GM10248 (cell line): ENCODE data around the gene C1QA.

Experiments
- CTCF ChIA-PET: fragments of 300-600 bp; sonication (Branson Sonifier 250); formaldehyde crosslinking; extraction: SDS; loops from one replicate; lab custom pipeline; 2021; ENCODE audit warnings: antibody characterized with exemption; lab: Yijun Ruan, JAX
- POLR2A ChIA-PET: fragments of 350-650 bp; sonication (Branson Sonifier 250); formaldehyde crosslinking; extraction: SDS; loops from one replicate; lab custom pipeline; 2020; ENCODE audit warnings: antibody characterized with exemption; lab: Yijun Ruan, JAX
- DNase-seq: peaks from one replicate; pipeline ENCODE4 v3.0.0; 2012; ENCODE audit errors: extremely low spot score
- TF ChIP-seq, protein P1 (sequence below): IDR thresholded peaks from 2 replicates; pipeline ENCODE4 v1.5.1; 2012; ENCODE audit warnings: mild to moderate bottlenecking, low read depth; ENCODE audit errors: extremely low read depth, missing control alignments, control extremely low read depth

The C1QA gene, protein sequence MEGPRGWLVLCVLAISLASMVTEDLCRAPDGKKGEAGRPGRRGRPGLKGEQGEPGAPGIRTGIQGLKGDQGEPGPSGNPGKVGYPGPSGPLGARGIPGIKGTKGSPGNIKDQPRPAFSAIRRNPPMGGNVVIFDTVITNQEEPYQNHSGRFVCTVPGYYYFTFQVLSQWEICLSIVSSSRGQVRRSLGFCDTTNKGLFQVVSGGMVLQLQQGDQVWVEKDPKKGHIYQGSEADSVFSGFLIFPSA

GRCh38 chr1:22636353-22636752, at the start of gene C1QA:
Gene C1QA, plus strand, starts transcription at chr1:22636628. Its CDS starts 989 bp downstream, at chr1:22637617.
- ChIA-PET CTCF (interaction anchor here (1.1 to 1.6 kb wide), 2 partner anchors 17 to 531 kb away, joined by 3 read pairs; partner anchors contain the start of gene C1QB), POLR2A (no interaction called here)
- no peak for DNase-seq
- TF ChIP-seq, protein P1, sequence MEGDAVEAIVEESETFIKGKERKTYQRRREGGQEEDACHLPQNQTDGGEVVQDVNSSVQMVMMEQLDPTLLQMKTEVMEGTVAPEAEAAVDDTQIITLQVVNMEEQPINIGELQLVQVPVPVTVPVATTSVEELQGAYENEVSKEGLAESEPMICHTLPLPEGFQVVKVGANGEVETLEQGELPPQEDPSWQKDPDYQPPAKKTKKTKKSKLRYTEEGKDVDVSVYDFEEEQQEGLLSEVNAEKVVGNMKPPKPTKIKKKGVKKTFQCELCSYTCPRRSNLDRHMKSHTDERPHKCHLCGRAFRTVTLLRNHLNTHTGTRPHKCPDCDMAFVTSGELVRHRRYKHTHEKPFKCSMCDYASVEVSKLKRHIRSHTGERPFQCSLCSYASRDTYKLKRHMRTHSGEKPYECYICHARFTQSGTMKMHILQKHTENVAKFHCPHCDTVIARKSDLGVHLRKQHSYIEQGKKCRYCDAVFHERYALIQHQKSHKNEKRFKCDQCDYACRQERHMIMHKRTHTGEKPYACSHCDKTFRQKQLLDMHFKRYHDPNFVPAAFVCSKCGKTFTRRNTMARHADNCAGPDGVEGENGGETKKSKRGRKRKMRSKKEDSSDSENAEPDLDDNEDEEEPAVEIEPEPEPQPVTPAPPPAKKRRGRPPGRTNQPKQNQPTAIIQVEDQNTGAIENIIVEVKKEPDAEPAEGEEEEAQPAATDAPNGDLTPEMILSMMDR = no peak

- TF ChIP-seq, protein P1 = no peak
- ChIA-PET POLR2A (no interaction called here), CTCF (no interaction called here)
- DNase-seq = no peak
Observed at GRCh38 chr1:22587247-22587646, 49.2 kb upstream of the C1QA start.

GRCh38 chr1:22588899-22589422, 47.5 kb upstream of the C1QA start:
- CTCF ChIA-PET = no interaction called here
- TF ChIP-seq, protein P1 = no peak
- no peak for DNase-seq
- POLR2A ChIA-PET = no interaction called here

DNA sequence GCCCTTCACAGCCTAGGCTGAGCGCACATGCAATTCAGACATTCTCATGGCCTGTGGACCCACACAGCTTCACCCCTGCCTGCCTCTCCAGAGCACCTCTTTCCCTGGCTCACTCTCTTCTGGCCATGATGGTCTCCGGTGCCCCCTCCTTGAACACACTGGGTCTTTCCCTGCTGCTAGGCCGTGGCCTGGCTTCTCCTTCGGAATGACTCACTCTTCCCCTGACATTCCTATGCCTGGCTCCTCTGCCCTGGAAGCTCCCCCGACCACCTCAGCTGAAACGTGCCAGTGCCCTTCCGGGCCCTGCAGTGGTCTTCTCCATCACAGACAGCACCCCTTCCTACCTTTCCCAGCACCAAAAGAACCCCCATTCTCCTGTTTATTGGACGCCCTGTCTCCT, 44.9 kb upstream of the C1QA start:
- POLR2A ChIA-PET = no interaction called here
- TF ChIP-seq, protein P1 = no peak
- DNase-seq = no peak
- CTCF ChIA-PET = no interaction called here

DNA sequence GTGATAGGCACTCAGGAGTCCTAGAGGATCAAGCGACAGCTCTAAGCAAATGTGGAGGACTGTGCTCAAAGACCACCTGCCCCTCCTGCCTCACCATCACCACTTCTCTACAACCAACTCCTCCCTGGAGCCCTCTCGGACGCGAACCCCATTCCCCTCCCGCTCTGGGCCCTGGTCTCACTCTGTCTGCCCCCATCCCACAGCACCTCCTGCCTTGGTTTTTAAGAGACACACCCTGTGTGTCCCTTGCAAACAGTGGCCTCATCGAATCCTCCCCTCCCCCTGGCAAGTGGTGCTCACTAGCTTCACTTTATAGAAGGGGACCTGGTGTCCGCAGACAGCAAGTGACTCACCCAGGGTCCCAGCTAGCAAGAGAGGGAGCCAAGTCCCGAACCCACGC, 44.4 kb upstream of the C1QA start:
- DNase-seq = no peak

DNA sequence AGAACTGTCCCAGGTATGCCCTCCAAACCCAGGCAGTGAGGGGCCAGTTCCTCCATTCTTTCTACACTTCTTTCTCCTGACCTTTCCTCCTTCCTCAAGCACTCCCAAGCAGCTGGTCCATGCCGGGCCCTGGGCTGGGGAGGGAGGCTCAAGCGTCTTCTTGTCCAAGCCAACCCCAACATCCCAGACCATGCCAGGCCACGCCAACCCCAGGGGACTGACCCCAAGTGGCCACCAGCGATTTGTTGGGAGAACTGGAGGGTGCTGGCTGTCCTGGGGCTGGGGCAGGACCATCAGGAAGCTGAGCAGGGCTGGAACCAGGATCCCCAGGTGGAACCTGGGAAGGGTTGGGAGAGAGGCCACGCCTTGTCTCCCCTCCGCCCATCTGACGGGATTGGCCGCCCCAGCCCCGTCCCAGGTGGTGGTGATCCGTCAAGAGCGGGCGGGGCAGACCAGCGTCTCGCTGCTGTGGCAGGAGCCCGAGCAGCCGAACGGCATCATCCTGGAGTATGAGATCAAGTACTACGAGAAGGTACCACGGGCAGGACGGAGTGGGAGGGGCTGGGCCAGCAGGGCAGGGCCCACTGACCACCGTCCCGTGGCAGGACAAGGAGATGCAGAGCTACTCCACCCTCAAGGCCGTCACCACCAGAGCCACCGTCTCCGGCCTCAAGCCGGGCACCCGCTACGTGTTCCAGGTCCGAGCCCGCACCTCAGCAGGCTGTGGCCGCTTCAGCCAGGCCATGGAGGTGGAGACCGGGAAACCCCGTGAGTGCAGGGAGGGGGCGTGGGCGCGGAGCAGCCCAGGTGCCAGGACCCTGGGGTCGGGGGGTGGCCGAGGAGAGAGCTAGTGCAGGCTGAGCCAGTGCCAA, 43.3 kb upstream of the C1QA start:
- CTCF ChIA-PET = no interaction called here
- POLR2A ChIA-PET = no interaction called here
- DNase-seq = no peak
- TF ChIP-seq, protein P1 = no peak

More for the DNA sequence above, 44.4 kb upstream of the C1QA start:
- TF ChIP-seq, protein P1 = no peak
- CTCF ChIA-PET = no interaction called here
- POLR2A ChIA-PET = no interaction called here
